T-helper 17 cell (primary cell): ENCODE results near the gene TRAPPC13. TPM values are rescaled to one million over a fixed set of nuclear protein-coding genes. Genes with fewer than 3 reads are reported as not detected.

Source experiments
- ATAC-seq: fragments of 150-1000 bp; cut with Tn5 transposase; 2 replicates; pipeline ENCODE4 v1.10.0; 2021; ENCODE audit warnings: mild to moderate bottlenecking, moderate library complexity
- DNase-seq, 3 donors: peaks; one replicate each; pipeline versions ENCODE4 v3.0.0 to v3.0.0-alpha.2; 2020 to 2021
- H3K9me3 ChIP-seq: one replicate; pipeline ENCODE4 v1.7.0; 2013; ENCODE audit warnings: low read length, mild to moderate bottlenecking; ENCODE audit not compliant: control insufficient read depth, poor library complexity, severe bottlenecking
- H3K27ac Mint-ChIP-seq: one replicate; pipeline ENCODE4 v1.8.0; 2022; ENCODE audit warnings: mild to moderate bottlenecking, moderate library complexity, mixed read lengths
- H3K27me3 Mint-ChIP-seq: one replicate; pipeline ENCODE4 v1.8.0; 2022; ENCODE audit warnings: mixed read lengths
- H3K36me3 Mint-ChIP-seq: one replicate; pipeline ENCODE4 v1.8.0; 2022; ENCODE audit warnings: low read depth, mixed read lengths
- H3K4me1 Mint-ChIP-seq: one replicate; pipeline ENCODE4 v1.8.0; 2022; ENCODE audit warnings: mild to moderate bottlenecking, mixed read lengths
- H3K4me3 Mint-ChIP-seq: one replicate; pipeline ENCODE4 v1.8.0; 2022; ENCODE audit warnings: mild to moderate bottlenecking, moderate library complexity, mixed read lengths
- total RNA-seq, 4 donors: library from RNA in 2 of 4; stranded (reverse) in 2 of 4; gene quantifications; one replicate each; pipeline ENCODE4 v1.2.3 and lab custom pipeline; 2022 to 2026

Gene TRAPPC13
- total RNA-seq, 2 donors from 2014 or later, result 13.9 to 14.9 TPM

DNA sequence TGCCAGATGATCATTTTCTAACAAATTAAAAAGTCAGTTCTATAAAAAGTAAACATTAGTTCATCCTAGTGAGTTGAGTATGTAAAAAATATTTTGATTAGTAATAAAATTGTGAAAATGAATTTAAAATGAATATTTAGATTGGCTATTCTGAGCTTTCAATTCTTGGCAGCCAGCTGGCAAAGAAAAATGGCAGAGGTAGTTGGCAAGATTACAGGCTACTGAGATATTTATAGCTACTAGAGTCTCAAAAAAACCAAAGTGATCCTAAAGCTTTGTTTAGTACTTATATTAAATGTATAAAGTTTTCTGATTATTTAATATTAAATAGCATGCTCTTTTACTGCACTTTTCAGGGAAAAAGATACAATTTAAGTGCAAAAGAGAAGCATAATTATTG is 72.1 kb downstream of the TRAPPC13 start:
- H3K36me3 Mint-ChIP-seq, result peaks cover 8% of the 10 kb centered on the region
- no peak overlapping the region for H3K4me3 Mint-ChIP-seq
- no peak overlapping the region for H3K27ac Mint-ChIP-seq
- no peaks in the 10 kb centered on the region for H3K27me3 Mint-ChIP-seq
- no peaks in the 10 kb centered on the region for H3K9me3 ChIP-seq
- no peak for DNase-seq
- no peak for ATAC-seq
- H3K4me1 Mint-ChIP-seq, result peaks cover 11% of the 10 kb centered on the region

DNA sequence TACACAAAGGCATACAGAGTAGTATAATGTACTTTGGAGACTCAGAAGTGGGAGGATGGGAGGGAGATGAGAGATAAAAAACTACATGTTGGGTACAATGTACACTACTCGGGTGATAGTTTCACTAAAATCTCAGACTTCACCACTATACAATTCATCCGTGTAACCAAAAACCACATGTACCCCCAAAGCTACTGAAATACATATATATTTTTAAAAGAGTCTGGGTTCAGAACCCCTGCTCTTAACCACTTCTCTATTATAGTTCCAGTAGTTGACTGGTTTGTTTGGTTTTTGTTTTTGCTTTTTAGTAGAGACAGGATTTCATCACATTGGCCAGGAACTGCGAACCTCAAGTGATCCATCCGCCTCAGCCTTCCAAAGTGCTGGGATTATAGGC is 74.5 kb downstream of the TRAPPC13 start:
- DNase-seq (no peak), ATAC-seq (no peak)
- no peaks in the 10 kb centered on the region for H3K9me3 ChIP-seq
- Mint-ChIP-seq H3K27ac (no peak overlapping the region), H3K4me1 (peaks cover 6% of the 10 kb centered on the region), H3K27me3 (no peaks in the 10 kb centered on the region), H3K36me3 (peaks cover 6% of the 10 kb centered on the region), H3K4me3 (no peak overlapping the region)

DNA sequence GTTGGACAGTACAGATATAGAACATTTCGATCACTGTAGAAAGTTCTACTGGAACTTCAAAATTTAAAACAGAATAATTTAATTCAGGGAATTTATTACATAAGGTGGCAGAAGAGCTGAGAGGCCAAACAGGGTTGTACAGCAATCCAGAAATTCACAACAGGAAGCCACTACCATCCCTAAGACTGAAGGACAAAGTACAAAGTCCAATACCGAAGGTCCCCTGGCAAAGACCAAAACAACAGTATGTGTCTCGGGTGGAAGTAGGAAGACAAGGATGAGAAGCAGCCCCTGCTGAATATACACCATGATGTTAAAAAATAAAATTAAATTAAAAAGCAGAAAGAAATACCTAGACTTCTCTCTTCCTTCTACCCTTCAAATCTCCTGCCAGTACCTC is 77.2 kb downstream of the TRAPPC13 start:
- H3K4me1 Mint-ChIP-seq, result peaks cover 9% of the 10 kb centered on the region
- no peaks in the 10 kb centered on the region for H3K9me3 ChIP-seq
- DNase-seq (no peak), ATAC-seq (no peak)
- no peaks in the 10 kb centered on the region for H3K27me3 Mint-ChIP-seq
- peaks cover 8% of the 10 kb centered on the region for H3K36me3 Mint-ChIP-seq
- H3K4me3 Mint-ChIP-seq, result no peak overlapping the region
- no peak overlapping the region for H3K27ac Mint-ChIP-seq

DNA sequence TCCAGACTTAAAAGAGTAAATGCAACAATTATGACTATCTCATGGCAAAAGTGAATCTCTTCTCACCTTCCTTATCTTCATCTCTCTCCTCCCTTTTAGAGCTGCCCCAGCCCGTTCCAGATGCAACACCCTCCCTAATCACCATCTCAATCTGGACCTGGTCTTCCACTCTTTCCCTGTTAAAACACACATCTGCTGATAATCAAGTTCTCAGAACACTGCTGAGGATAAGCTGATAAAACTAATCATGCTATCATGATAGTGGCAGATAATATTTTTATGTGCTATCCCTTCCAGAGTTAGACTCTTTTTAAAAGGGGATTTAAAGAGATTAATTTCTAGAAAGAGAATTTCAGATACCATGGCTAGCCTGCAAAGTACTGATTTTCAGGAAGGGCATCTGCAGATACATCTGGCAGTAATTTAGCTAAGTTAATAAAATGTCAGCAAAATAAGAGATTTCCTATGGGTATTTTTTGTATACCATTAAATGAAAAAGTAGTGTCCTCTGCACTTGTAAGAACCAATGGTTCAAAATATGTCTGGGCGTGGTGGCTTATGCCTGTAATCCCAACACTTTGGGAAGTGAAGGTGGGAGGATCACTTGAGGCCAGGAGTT is 79.9 kb downstream of the TRAPPC13 start:
- peaks cover 3% of the 10 kb centered on the region for H3K4me1 Mint-ChIP-seq
- H3K9me3 ChIP-seq, result no peaks in the 10 kb centered on the region
- H3K27ac Mint-ChIP-seq, result peak overlapping the region; percentile 37
- DNase-seq, result no peak
- no peak overlapping the region for H3K4me3 Mint-ChIP-seq
- no peaks in the 10 kb centered on the region for H3K27me3 Mint-ChIP-seq
- no peak for ATAC-seq
- H3K36me3 Mint-ChIP-seq, result peaks cover 4% of the 10 kb centered on the region

DNA sequence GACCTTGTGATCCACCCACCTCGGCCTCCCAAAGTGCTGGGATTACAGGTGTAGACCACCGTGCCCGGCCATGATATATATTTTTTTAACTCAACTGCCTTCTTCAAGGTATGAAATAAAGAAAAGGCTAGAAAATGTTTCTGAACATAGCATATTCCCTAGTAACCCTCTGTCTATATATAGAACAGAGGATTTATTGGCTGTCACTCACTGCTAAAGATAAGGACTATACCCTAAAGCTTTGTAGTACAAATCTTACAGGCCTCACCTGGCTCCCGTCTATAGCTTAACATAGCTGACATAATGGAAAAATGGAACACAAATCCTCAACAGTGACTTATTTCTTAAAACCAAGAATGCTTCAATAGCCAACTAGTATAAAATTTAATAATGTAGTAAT is 82.8 kb downstream of the TRAPPC13 start:
- H3K4me3 Mint-ChIP-seq, result no peak overlapping the region
- H3K4me1 Mint-ChIP-seq, result peaks cover 9% of the 10 kb centered on the region
- H3K27me3 Mint-ChIP-seq, result no peaks in the 10 kb centered on the region
- no peak for DNase-seq
- H3K9me3 ChIP-seq, result no peaks in the 10 kb centered on the region
- no peak overlapping the region for H3K27ac Mint-ChIP-seq
- H3K36me3 Mint-ChIP-seq, result peaks cover 5% of the 10 kb centered on the region
- ATAC-seq, result no peak

DNA sequence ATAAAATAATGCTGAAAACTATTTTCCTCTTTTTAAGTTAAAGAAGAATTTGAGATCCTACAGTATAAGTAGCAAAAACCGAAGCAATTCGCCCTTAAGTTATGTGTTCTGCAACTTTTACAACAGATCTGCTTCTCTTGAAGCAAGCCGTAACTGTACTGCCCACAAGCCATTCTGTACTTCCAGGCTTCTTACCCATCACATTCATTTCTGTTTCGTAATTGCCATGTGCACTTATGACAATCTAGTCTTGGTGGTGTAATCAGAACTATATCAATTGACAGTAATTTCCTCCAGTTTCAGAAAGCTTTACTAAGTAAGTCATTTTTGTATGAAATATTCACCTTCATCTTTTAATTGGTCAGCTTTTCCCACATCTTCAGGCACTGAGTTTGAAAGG is 83.3 kb downstream of the TRAPPC13 start:
- Mint-ChIP-seq H3K27me3 (no peaks in the 10 kb centered on the region), H3K4me3 (no peak overlapping the region), H3K4me1 (peaks cover 11% of the 10 kb centered on the region), H3K27ac (no peak overlapping the region), H3K36me3 (peaks cover 5% of the 10 kb centered on the region)
- no peak for DNase-seq
- no peak for ATAC-seq
- H3K9me3 ChIP-seq, result no peaks in the 10 kb centered on the region

Other genes starting within 250 kb of the TRAPPC13 start
- gene ADAMTS6, start 143.1 kb upstream of the TRAPPC13 start, total RNA-seq, result 1 to 10 TPM; 1.4 to 2.4 TPM
- gene CENPK, start 61.9 kb upstream of the TRAPPC13 start, total RNA-seq, result 10 to 100 TPM in 1 of 2 donors, 1 to 10 TPM in 1; 4.8 to 13.5 TPM
- gene PPWD1, start 61.7 kb upstream of the TRAPPC13 start, total RNA-seq, result 10 to 100 TPM; 79.7 TPM
- gene TRIM23, start 694 bp upstream of the TRAPPC13 start, total RNA-seq, result 10 to 100 TPM; 15.2 to 18.4 TPM
- 10 to 100 TPM in 1 of 2 donors, 1 to 10 TPM in 1; 7.5 to 11.9 TPM for gene SHLD3, start within 50 bp of the TRAPPC13 start, total RNA-seq
- 10 to 100 TPM; 52.7 to 52.8 TPM for gene SGTB, start 97.1 kb downstream of the TRAPPC13 start, total RNA-seq
- 1 to 10 TPM; 1.8 to 2.3 TPM for gene NLN, start 97.2 kb downstream of the TRAPPC13 start, total RNA-seq